ENCODE data around the gene SECISBP2L. TPM values are rescaled to one million over a fixed set of nuclear protein-coding genes. Genes with fewer than 3 reads are reported as not detected.
"Not testable (repeated sequence)": the region's sequence is repeated elsewhere in the genome, so short reads cannot be mapped to it uniquely, and the experiment has no call there.

SECISBP2L gene
- total RNA-seq: 10 to 100 TPM; 33.9 to 39.2 TPM

GRCh38 chr15:49046220-49047102 is at the start of gene SECISBP2L:
SECISBP2L (minus strand) TSS chr15:49046446; CDS start chr15:49046299, 147 bp downstream.
- peaks cover 22 to 27% of the 10 kb centered on the region in 2 donors for H3K4me1 Mint-ChIP-seq (ENCODE audit: low read depth in 2 of 2)
- H3K27ac Mint-ChIP-seq: peak within 1 kb of the TSS; percentile 76 to 97
- no peaks in the 10 kb centered on the region for H3K9me3 Mint-ChIP-seq
- DNase-seq (ENCODE audit: low spot score) (peak; percentile 94), ATAC-seq (peak; percentile 95 to 99)
- no peaks in the 10 kb centered on the region for H3K27me3 Mint-ChIP-seq
- H3K4me3 Mint-ChIP-seq: peak within 1 kb of the TSS; percentile 96
- peaks cover 9% of the 10 kb centered on the region for H3K36me3 Mint-ChIP-seq

DNA sequence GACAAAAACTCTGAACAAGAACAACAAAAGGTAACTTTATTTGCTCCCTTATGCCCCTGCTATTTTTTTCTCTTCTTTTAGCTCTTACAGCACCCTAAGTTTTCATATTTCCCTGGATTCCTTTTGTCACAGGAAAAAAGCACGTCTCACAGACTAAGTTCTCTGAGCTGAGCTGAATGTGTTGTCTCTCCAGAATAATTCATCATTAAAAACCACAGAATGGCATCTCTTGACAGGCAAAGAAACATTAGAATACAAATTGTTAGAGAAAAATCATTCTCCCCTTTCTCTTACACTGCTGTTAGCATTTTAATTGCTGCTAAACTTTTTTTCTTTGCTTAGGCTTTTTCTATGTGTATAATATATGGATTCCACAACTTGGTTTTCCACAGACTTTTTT is 48.7 kb upstream of the SECISBP2L start:
- H3K4me3 Mint-ChIP-seq: no peak overlapping the region
- no peaks in the 10 kb centered on the region for H3K27me3 Mint-ChIP-seq
- H3K4me1 Mint-ChIP-seq (ENCODE audit: low read depth in 2 of 2): no peaks in the 10 kb centered on the region
- DNase-seq (ENCODE audit: low spot score) (no peak), ATAC-seq (no peak)
- no peaks in the 10 kb centered on the region for H3K9me3 Mint-ChIP-seq
- no peak overlapping the region for H3K27ac Mint-ChIP-seq
- no peaks in the 10 kb centered on the region for H3K36me3 Mint-ChIP-seq

GRCh38 chr15:49093252-49094105 is 47.2 kb upstream of the SECISBP2L start:
- Mint-ChIP-seq H3K36me3 (no peaks in the 10 kb centered on the region), H3K27me3 (no peaks in the 10 kb centered on the region), H3K4me1 (ENCODE audit: low read depth in 2 of 2) (no peaks in the 10 kb centered on the region), H3K4me3 (no peak overlapping the region), H3K9me3 (no peaks in the 10 kb centered on the region), H3K27ac (no peak overlapping the region)
- ATAC-seq: no peak
- no peak for DNase-seq (ENCODE audit: low spot score)

- no peak overlapping the region for H3K27ac Mint-ChIP-seq
- H3K4me1 Mint-ChIP-seq (ENCODE audit: low read depth in 2 of 2): no peaks in the 10 kb centered on the region
- no peaks in the 10 kb centered on the region for H3K36me3 Mint-ChIP-seq
- no peaks in the 10 kb centered on the region for H3K27me3 Mint-ChIP-seq
- no peak for ATAC-seq
- H3K4me3 Mint-ChIP-seq: no peak overlapping the region
- no peaks in the 10 kb centered on the region for H3K9me3 Mint-ChIP-seq
- no peak for DNase-seq (ENCODE audit: low spot score)
Observed at GRCh38 chr15:49088996-49089395, 42.8 kb upstream of the SECISBP2L start.

DNA sequence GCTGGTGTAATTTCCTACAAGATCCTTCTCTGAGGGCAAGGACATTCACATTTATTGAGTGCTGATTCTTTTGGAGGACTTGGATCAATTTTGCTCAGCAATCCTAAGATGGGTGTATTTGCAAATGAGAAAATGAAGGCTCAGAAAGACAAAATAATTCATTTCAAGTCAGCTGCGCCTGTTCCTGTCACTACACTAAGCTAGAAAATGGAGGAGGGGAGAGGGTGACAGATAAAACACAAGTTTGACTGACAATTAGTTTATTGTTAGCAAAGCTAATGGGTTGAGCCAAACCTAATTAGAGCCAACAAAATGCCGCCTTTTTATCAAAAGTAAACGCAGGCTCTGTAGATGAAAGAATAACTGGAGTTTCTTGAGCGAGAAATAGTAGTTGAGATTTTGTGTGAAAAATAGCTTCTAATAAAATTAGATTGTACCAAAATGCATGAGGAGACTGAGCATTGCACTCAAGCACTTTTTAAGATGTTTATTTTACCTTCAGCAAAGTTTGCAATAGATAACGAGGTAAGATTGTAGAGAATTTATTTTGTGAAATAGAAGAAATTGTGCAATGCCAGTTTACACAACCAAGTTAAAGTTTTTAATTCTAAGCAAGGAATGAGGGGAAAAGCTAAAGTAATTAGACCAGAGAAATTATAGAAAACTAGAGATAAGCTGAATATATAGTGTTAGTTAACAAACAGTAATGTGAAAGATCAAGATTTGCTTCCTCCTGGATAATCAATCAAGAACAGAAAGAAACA is 39.6 kb upstream of the SECISBP2L start:
- H3K9me3 Mint-ChIP-seq: no peaks in the 10 kb centered on the region
- DNase-seq (ENCODE audit: low spot score) (no peak), ATAC-seq (no peak)
- no peak overlapping the region for H3K27ac Mint-ChIP-seq
- no peaks in the 10 kb centered on the region for H3K36me3 Mint-ChIP-seq
- H3K27me3 Mint-ChIP-seq: no peaks in the 10 kb centered on the region
- no peaks in the 10 kb centered on the region for H3K4me1 Mint-ChIP-seq (ENCODE audit: low read depth in 2 of 2)
- no peak overlapping the region for H3K4me3 Mint-ChIP-seq

- no peaks in the 10 kb centered on the region for H3K36me3 Mint-ChIP-seq
- H3K4me3 Mint-ChIP-seq: no peak overlapping the region
- DNase-seq (ENCODE audit: low spot score): no peak
- ATAC-seq: no peak
- H3K4me1 Mint-ChIP-seq (ENCODE audit: low read depth in 2 of 2): no peaks in the 10 kb centered on the region
- H3K27ac Mint-ChIP-seq: no peak overlapping the region
- no peaks in the 10 kb centered on the region for H3K9me3 Mint-ChIP-seq
- H3K27me3 Mint-ChIP-seq: peaks cover 0 to 3% of the 10 kb centered on the region in 2 donors
Observed at GRCh38 chr15:49084285-49084570, 38.0 kb upstream of the SECISBP2L start.

- no peak for ATAC-seq
- Mint-ChIP-seq H3K36me3 (no peaks in the 10 kb centered on the region), H3K4me1 (ENCODE audit: low read depth in 2 of 2) (no peaks in the 10 kb centered on the region), H3K4me3 (no peak overlapping the region), H3K9me3 (no peaks in the 10 kb centered on the region), H3K27me3 (peaks cover 0 to 4% of the 10 kb centered on the region in 2 donors), H3K27ac (no peak overlapping the region)
- no peak for DNase-seq (ENCODE audit: low spot score)
Observed at GRCh38 chr15:49083401-49084284, 37.4 kb upstream of the SECISBP2L start.

DNA sequence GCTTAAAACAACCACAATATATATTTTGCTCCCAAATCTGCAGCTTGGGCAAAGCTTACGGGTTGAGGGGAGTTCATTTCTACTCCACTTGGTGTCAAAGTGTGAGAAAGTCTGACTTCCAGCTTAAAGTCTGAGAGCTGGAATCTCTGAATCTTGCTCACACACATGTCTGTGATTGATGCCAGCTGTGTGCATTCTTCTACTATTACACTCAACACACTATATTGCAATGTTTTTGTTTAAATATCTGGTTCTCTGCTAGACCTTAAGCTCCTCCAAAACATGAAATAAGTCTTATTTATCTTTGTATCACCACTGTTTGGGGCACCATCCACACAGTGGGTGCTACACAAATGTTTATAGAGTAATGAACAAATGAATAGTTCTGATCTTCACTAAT is 36.7 kb upstream of the SECISBP2L start:
- H3K9me3 Mint-ChIP-seq: no peaks in the 10 kb centered on the region
- no peak for ATAC-seq

GRCh38 chr15:49079340-49080039 is 33.2 kb upstream of the SECISBP2L start:
- Mint-ChIP-seq H3K4me1 (ENCODE audit: low read depth in 2 of 2) (no peaks in the 10 kb centered on the region), H3K27ac (no peak overlapping the region), H3K9me3 (no peaks in the 10 kb centered on the region), H3K36me3 (no peaks in the 10 kb centered on the region), H3K4me3 (no peak overlapping the region), H3K27me3 (peaks cover 0 to 11% of the 10 kb centered on the region in 2 donors)
- no peak for ATAC-seq
- DNase-seq (ENCODE audit: low spot score): no peak

More for the DNA sequence above, 36.7 kb upstream of the SECISBP2L start:
- H3K4me1 Mint-ChIP-seq (ENCODE audit: low read depth in 2 of 2): no peaks in the 10 kb centered on the region
- H3K4me3 Mint-ChIP-seq: no peak overlapping the region
- H3K27ac Mint-ChIP-seq: no peak overlapping the region
- H3K27me3 Mint-ChIP-seq: peaks cover 0 to 9% of the 10 kb centered on the region in 2 donors
- no peak for DNase-seq (ENCODE audit: low spot score)
- H3K36me3 Mint-ChIP-seq: no peaks in the 10 kb centered on the region

DNA sequence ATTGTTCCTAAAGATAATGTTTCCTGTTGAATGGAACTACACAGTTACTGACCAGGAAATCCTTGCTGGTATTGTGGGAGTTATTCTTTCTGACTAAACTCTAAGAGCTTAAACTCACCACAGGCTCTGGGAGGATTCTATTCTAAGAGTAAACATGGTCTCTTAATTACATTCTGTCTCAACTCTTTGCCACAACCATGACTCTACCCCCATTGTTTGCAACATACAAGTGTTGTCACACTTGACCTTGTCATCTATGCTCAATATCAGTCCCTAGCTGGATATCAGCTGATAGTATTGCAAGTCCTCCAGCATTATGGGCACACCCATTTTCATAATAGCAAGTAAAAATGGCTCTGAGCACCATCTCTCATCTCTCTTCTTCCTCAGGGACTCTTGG is 29.6 kb upstream of the SECISBP2L start:
- no peak for ATAC-seq
- no peak for DNase-seq (ENCODE audit: low spot score)
- H3K27ac Mint-ChIP-seq: no peak overlapping the region
- H3K4me3 Mint-ChIP-seq: no peak overlapping the region
- H3K9me3 Mint-ChIP-seq: no peaks in the 10 kb centered on the region
- peaks cover 24 to 31% of the 10 kb centered on the region in 2 donors for H3K27me3 Mint-ChIP-seq
- H3K36me3 Mint-ChIP-seq: no peaks in the 10 kb centered on the region
- H3K4me1 Mint-ChIP-seq (ENCODE audit: low read depth in 2 of 2): no peaks in the 10 kb centered on the region

- H3K4me3 Mint-ChIP-seq; H3K27ac Mint-ChIP-seq; H3K36me3 Mint-ChIP-seq; DNase-seq (ENCODE audit: low spot score); H3K9me3 Mint-ChIP-seq; H3K4me1 Mint-ChIP-seq (ENCODE audit: low read depth in 2 of 2); ATAC-seq: not testable (repeated sequence)
- H3K27me3 Mint-ChIP-seq: peaks cover 31 to 35% of the 10 kb centered on the region in 2 donors
Observed at GRCh38 chr15:49074589-49075287, 28.5 kb upstream of the SECISBP2L start.

GRCh38 chr15:49066372-49066771 is 20.1 kb upstream of the SECISBP2L start:
- no peaks in the 10 kb centered on the region for H3K4me1 Mint-ChIP-seq (ENCODE audit: low read depth in 2 of 2)
- no peaks in the 10 kb centered on the region for H3K9me3 Mint-ChIP-seq
- no peak for DNase-seq (ENCODE audit: low spot score)
- no peak for ATAC-seq
- peaks cover 11 to 26% of the 10 kb centered on the region in 2 donors for H3K27me3 Mint-ChIP-seq
- H3K4me3 Mint-ChIP-seq: no peak overlapping the region
- no peak overlapping the region for H3K27ac Mint-ChIP-seq
- peaks cover 6% of the 10 kb centered on the region for H3K36me3 Mint-ChIP-seq
